PC-3 (cell line): ENCODE data around the gene SLC2A13. TPM values are rescaled to one million over a fixed set of nuclear protein-coding genes. Genes with fewer than 3 reads are reported as not detected.

ENCODE experiments used
- ATAC-seq: fragments of 200-7000 bp; cut with Tn5 transposase; 2 replicates; pipeline ENCODE4 v1.9.1; 2020; ENCODE audit warnings: mild to moderate bottlenecking, moderate library complexity
- BruUV-seq: library from RNA; stranded (reverse); fragments of 400-500 nt; replicated peaks from 2 replicates; lab custom pipeline; 2021; lab: Mats Ljungman, UMichigan
- CTCF ChIA-PET: fragments of 300-600 bp; sonication (Branson Sonifier 250); formaldehyde crosslinking; loops from one replicate; lab custom pipeline; 2022; ENCODE audit warnings: antibody characterized with exemption; lab: Charles Lee
- POLR2A ChIA-PET: fragments of 300-600 bp; sonication (Branson Sonifier 250); formaldehyde crosslinking; loops from one replicate; lab custom pipeline; 2022; ENCODE audit warnings: antibody characterized with exemption; ENCODE audit not compliant: unreplicated experiment; lab: Charles Lee
- DNase-seq: peaks from one replicate; pipeline ENCODE4 v3.0.0-alpha.2; 2015
- H2AFZ ChIP-seq: fragments of 300-600 bp; sonication (generic); 2 replicates; pipeline ENCODE4 v1.6.0; 2016; ENCODE audit warnings: antibody characterized with exemption, low read length
- H3F3A ChIP-seq: fragments of 300-600 bp; sonication (generic); one replicate; pipeline ENCODE4 v1.6.0; 2017; ENCODE audit warnings: antibody characterized with exemption, low read length, control low read depth, mild to moderate bottlenecking; ENCODE audit not compliant: unreplicated experiment
- H3K27ac ChIP-seq: fragments of 300-600 bp; sonication (generic); 2 replicates; pipeline ENCODE4 v1.5.1; 2016; ENCODE audit warnings: mild to moderate bottlenecking, low read length
- H3K27me3 ChIP-seq: fragments of 300-600 bp; sonication (generic); 2 replicates; pipeline ENCODE4 v1.6.1; 2016; ENCODE audit warnings: low read length, mixed read lengths
- H3K36me3 ChIP-seq: fragments of 300-600 bp; sonication (generic); 2 replicates; pipeline ENCODE4 v1.6.1; 2016; ENCODE audit warnings: low read depth, mixed run types, low read length, mixed read lengths
- H3K4me1 ChIP-seq: fragments of 300-600 bp; sonication (generic); 2 replicates; pipeline ENCODE4 v1.5.1; 2016; ENCODE audit warnings: low read length; ENCODE audit not compliant: insufficient read depth
- H3K4me2 ChIP-seq: fragments of 300-600 bp; sonication (generic); 2 replicates; pipeline ENCODE4 v1.6.0; 2016; ENCODE audit warnings: low read length
- H3K4me3 ChIP-seq: fragments of 300-600 bp; sonication (generic); 2 replicates; pipeline ENCODE4 v1.5.1; 2016; ENCODE audit warnings: mild to moderate bottlenecking, low read length, mixed read lengths
- H3K79me2 ChIP-seq: fragments of 300-600 bp; sonication (generic); 2 replicates; pipeline ENCODE4 v1.6.1; 2017; ENCODE audit warnings: low read length, mixed read lengths
- H3K9ac ChIP-seq: fragments of 300-600 bp; sonication (generic); 2 replicates; pipeline ENCODE4 v1.6.0; 2016; ENCODE audit warnings: mild to moderate bottlenecking, low read length
- H3K9me2 ChIP-seq: fragments of 300-600 bp; sonication (generic); replicated peaks from 2 replicates; pipeline ENCODE4 v1.6.1; 2016; ENCODE audit warnings: mixed run types, low read length, mixed read lengths
- H3K9me3 ChIP-seq: fragments of 300-600 bp; sonication (generic); 2 replicates; pipeline ENCODE4 v1.6.1; 2016; ENCODE audit warnings: low read length, mixed read lengths
- H4K20me1 ChIP-seq: fragments of 300-600 bp; sonication (generic); 2 replicates; pipeline ENCODE4 v1.6.1; 2016; ENCODE audit warnings: low read length, mixed read lengths
- CTCF ChIP-seq: fragments of 300-600 bp; sonication (generic); conservative IDR thresholded peaks from 2 replicates; pipeline ENCODE4 v1.5.1; 2017; ENCODE audit warnings: antibody characterized with exemption, low read depth, mild to moderate bottlenecking, low read length
- EZH2 ChIP-seq: fragments of 300-600 bp; sonication (generic); IDR thresholded peaks from one replicate; pipeline ENCODE4 v1.6.1; 2017; ENCODE audit warnings: antibody characterized with exemption, mild to moderate bottlenecking, low read length; ENCODE audit not compliant: unreplicated experiment
- EZH2phosphoT487 ChIP-seq: fragments of 300-600 bp; sonication (generic); IDR thresholded peaks from 2 replicates; pipeline ENCODE4 v1.6.1; 2018; ENCODE audit warnings: mild to moderate bottlenecking, antibody characterized with exemption, low read length, borderline replicate concordance
- intact Hi-C: fragments of 100-400 bp; cut with micrococcal nuclease; formaldehyde crosslinking; loops from 2 replicates; pipeline ENCODE4 v1.9.0; 2023
- total RNA-seq: library from RNA; depleted of rRNA; stranded (reverse); fragments of >200 nt; gene quantifications from 2 replicates; pipeline ENCODE4 v1.2.3, GENCODE V29; 2014

The SLC2A13 gene
- total RNA-seq, 1 experiment from 2014 or later: 3.4 TPM

GRCh38 chr12:39736406-39736805 lies 369.5 kb downstream of the SLC2A13 start:
- H3K79me2 ChIP-seq: no peaks in the 10 kb centered on the region
- H2AFZ ChIP-seq: no peak overlapping the region
- H3K27me3 ChIP-seq: no peaks in the 10 kb centered on the region
- POLR2A ChIA-PET: no interaction called here
- H3K9ac ChIP-seq: no peak overlapping the region
- BruUV-seq: no TSS peak
- DNase-seq (no peak), ATAC-seq (no peak)
- CTCF ChIA-PET: no interaction called here
- no peak overlapping the region for H3K27ac ChIP-seq
- no peaks in the 10 kb centered on the region for H4K20me1 ChIP-seq
- H3K4me1 ChIP-seq: no peaks in the 10 kb centered on the region
- no peaks in the 10 kb centered on the region for H3K9me3 ChIP-seq
- TF ChIP-seq EZH2 (no peak), EZH2phosphoT487 (no peak), CTCF (no peak)
- intact Hi-C loops: no loop called here
- H3K4me2 ChIP-seq: no peak overlapping the region
- no peaks in the 10 kb centered on the region for H3K36me3 ChIP-seq
- H3K9me2 ChIP-seq: no peaks in the 10 kb centered on the region
- no peak overlapping the region for H3K4me3 ChIP-seq
- H3F3A ChIP-seq: no peaks in the 10 kb centered on the region

- H3K9ac ChIP-seq: no peak overlapping the region
- H3F3A ChIP-seq: no peaks in the 10 kb centered on the region
- TF ChIP-seq EZH2 (no peak), CTCF (no peak), EZH2phosphoT487 (no peak)
- ChIA-PET CTCF (no interaction called here), POLR2A (no interaction called here)
- intact Hi-C loops: no loop called here
- H3K4me3 ChIP-seq: no peak overlapping the region
- BruUV-seq: no TSS peak
- ATAC-seq (peak; percentile 100), DNase-seq (peak; percentile 68)
- H4K20me1 ChIP-seq: no peaks in the 10 kb centered on the region
- H3K4me2 ChIP-seq: no peak overlapping the region
- H3K9me3 ChIP-seq: no peaks in the 10 kb centered on the region
- no peak overlapping the region for H3K27ac ChIP-seq
- H2AFZ ChIP-seq: no peak overlapping the region
- no peaks in the 10 kb centered on the region for H3K79me2 ChIP-seq
- no peaks in the 10 kb centered on the region for H3K36me3 ChIP-seq
- peaks cover 12% of the 10 kb centered on the region; the same call in 1 of the 2 replicates for H3K27me3 ChIP-seq
- no peaks in the 10 kb centered on the region for H3K9me2 ChIP-seq
- peaks cover 7% of the 10 kb centered on the region; the same call in 1 of the 2 replicates for H3K4me1 ChIP-seq
Observed at GRCh38 chr12:39723831-39724230, 382.1 kb downstream of the SLC2A13 start.

- Histone ChIP-seq H3K27me3 (peaks cover 24% of the 10 kb centered on the region), H3K4me2 (no peak overlapping the region), H3K27ac (no peak overlapping the region), H3K9ac (no peak overlapping the region), H2AFZ (no peak overlapping the region), H3K4me1 (peaks cover 7% of the 10 kb centered on the region; the same call in 1 of the 2 replicates), H3K9me3 (no peaks in the 10 kb centered on the region), H3K36me3 (no peaks in the 10 kb centered on the region), H4K20me1 (no peaks in the 10 kb centered on the region), H3K9me2 (no peaks in the 10 kb centered on the region), H3K4me3 (no peak overlapping the region), H3F3A (no peaks in the 10 kb centered on the region), H3K79me2 (no peaks in the 10 kb centered on the region)
- no peak for TF ChIP-seq CTCF
- no peak for TF ChIP-seq EZH2phosphoT487
- no peak for TF ChIP-seq EZH2
- ChIA-PET CTCF (no interaction called here), POLR2A (interaction anchor here (0.6 kb wide), 1 partner anchor 370 kb away, joined by 3 read pairs; no protein-coding TSS in a partner anchor)
- no TSS peak for BruUV-seq
- DNase-seq: no peak
- intact Hi-C loops: no loop called here
- ATAC-seq: no peak
Observed at GRCh38 chr12:39722504-39722903, 383.4 kb downstream of the SLC2A13 start.
